NCI-H146 (cell line): ENCODE results near the gene CHKA.

Source experiments
- DNase-seq: peaks from one replicate; lab custom pipeline; 2025; lab: John Stamatoyannopoulos, UW

Gene CHKA

GRCh38 chr11:68031144-68031464 lies 90.1 kb downstream of the CHKA start:
- no peak for DNase-seq

- peak; percentile 99 for DNase-seq
Observed at GRCh38 chr11:68030318-68031143, 90.7 kb downstream of the CHKA start, which contains the start of gene NDUFS8. Gene NDUFS8 (plus strand): TSS chr11:68030681. CDS start chr11:68032152, 1,471 bp downstream.

GRCh38 chr11:68028802-68029545 lies 92.2 kb downstream of the CHKA start:
- no peak for DNase-seq

GRCh38 chr11:68027667-68028066 lies 93.5 kb downstream of the CHKA start:
- no peak for DNase-seq

- DNase-seq: no peak
Observed at GRCh38 chr11:68026391-68027105, 94.6 kb downstream of the CHKA start.

GRCh38 chr11:68025047-68025446 lies 96.1 kb downstream of the CHKA start:
- no peak for DNase-seq

GRCh38 chr11:68024508-68024907 lies 96.7 kb downstream of the CHKA start:
- DNase-seq: no peak

GRCh38 chr11:68022531-68022930 lies 98.7 kb downstream of the CHKA start:
- DNase-seq: no peak

- DNase-seq: peak; percentile 40
Observed at GRCh38 chr11:68021167-68021787, 99.9 kb downstream of the CHKA start.

- DNase-seq: no peak
Observed at GRCh38 chr11:68020575-68020974, 100.6 kb downstream of the CHKA start.

- DNase-seq: no peak
Observed at GRCh38 chr11:68019486-68019885, 101.7 kb downstream of the CHKA start.

- no peak for DNase-seq
Observed at GRCh38 chr11:68018730-68019190, 102.4 kb downstream of the CHKA start.

GRCh38 chr11:68017980-68018729 lies 103.0 kb downstream of the CHKA start:
- no peak for DNase-seq

GRCh38 chr11:68016904-68017817 lies 104.0 kb downstream of the CHKA start:
- no peak for DNase-seq

- peak; percentile 42 for DNase-seq
Observed at GRCh38 chr11:68016161-68016903, 104.9 kb downstream of the CHKA start.

- DNase-seq: no peak
Observed at GRCh38 chr11:68015467-68015866, 105.7 kb downstream of the CHKA start.

GRCh38 chr11:68014947-68015447 lies 106.2 kb downstream of the CHKA start:
- DNase-seq: no peak

GRCh38 chr11:68014157-68014946 lies 106.8 kb downstream of the CHKA start:
- DNase-seq: no peak
